ENCODE data around the gene PIK3IP1. TPM values are rescaled to one million over a fixed set of nuclear protein-coding genes. Genes with fewer than 3 reads are reported as not detected.

Gene PIK3IP1
- total and polyA plus RNA-seq, 9 of the 15 experiments (the other 6 are each of a cell fraction or from before 2014, with no cell fraction given): 0.11 to 1.3 (median 0.77) TPM

- TF ChIP-seq NCOA4 (IDR thresholded peaks at IDR 0.05; ENCODE audit: partially characterized antibody) (no peak), CSDE1 (IDR thresholded peaks at IDR 0.05) (no peak), GABPB2 (CRISPR knock-in tag; conservative IDR thresholded peaks at IDR 0.05) (no peak), TAF1 (IDR thresholded peaks at IDR 0.05; ENCODE audit: control insufficient read depth, extremely low read depth, insufficient read depth, low read length, severe bottlenecking) (peak; percentile 21), RAD21 (CRISPR knock-in tag; conservative IDR thresholded peaks at IDR 0.05 in 1 of 2, IDR thresholded peaks at IDR 0.05 in 1 of 2) (no peak), ATF7 (IDR thresholded peaks at IDR 0.05) (peak; percentile 98), ZNF785 (CRISPR knock-in tag; IDR thresholded peaks at IDR 0.05) (no peak), ELF4 (CRISPR knock-in tag; IDR thresholded peaks at IDR 0.05) (no peak), ZBTB12 (CRISPR knock-in tag; IDR thresholded peaks at IDR 0.05) (no peak), ETV5 (CRISPR knock-in tag; IDR thresholded peaks at IDR 0.05; ENCODE audit: low read depth) (peak; percentile 78), ZNF75A (CRISPR knock-in tag; IDR thresholded peaks at IDR 0.05) (no peak), HLTF (IDR thresholded peaks at IDR 0.05) (no peak), FOXA1 (IDR thresholded peaks at IDR 0.05; ENCODE audit: borderline replicate concordance) (no peak), PPARD (CRISPR knock-in tag; IDR thresholded peaks at IDR 0.05) (no peak), ZC3H8 (IDR thresholded peaks at IDR 0.05) (no peak), ZNF217 (CRISPR knock-in tag; IDR thresholded peaks at IDR 0.05) (no peak), YY1 (IDR thresholded peaks at IDR 0.05; ENCODE audit: borderline replicate concordance in 1 of 3, control insufficient read depth in 1 of 3, extremely low read depth in 1 of 3, insufficient read depth in 3 of 3, insufficient read length in 1 of 3, insufficient replicate concordance in 2 of 3, low read depth in 1 of 3, low read length in 2 of 3) (peak in 2 of 3 experiments; percentile 16 to 56), KDM2B (CRISPR knock-in tag; IDR thresholded peaks at IDR 0.05) (no peak), ZNF23 (CRISPR knock-in tag; IDR thresholded peaks at IDR 0.05) (no peak), TARDBP (IDR thresholded peaks at IDR 0.05) (peak; percentile 39; the same call in 1 of the 2 replicates), BCOR (IDR thresholded peaks at IDR 0.05) (0 out of 2 replicates have a peak, but pooled peaks have one; percentile 22), ZFP36 (IDR thresholded peaks at IDR 0.05; ENCODE audit: low read depth, low read length, partially characterized antibody) (no peak), JUNB (CRISPR knock-in tag; conservative IDR thresholded peaks at IDR 0.05) (no peak), FOXJ3 (CRISPR knock-in tag; IDR thresholded peaks at IDR 0.05) (no peak), ZNF511 (CRISPR knock-in tag; IDR thresholded peaks at IDR 0.05) (0 out of 2 replicates have a peak, but pooled peaks have one; percentile 71), ZNF12 (CRISPR knock-in tag; IDR thresholded peaks at IDR 0.05) (no peak)
- TF ChIP-seq, protein P1, sequence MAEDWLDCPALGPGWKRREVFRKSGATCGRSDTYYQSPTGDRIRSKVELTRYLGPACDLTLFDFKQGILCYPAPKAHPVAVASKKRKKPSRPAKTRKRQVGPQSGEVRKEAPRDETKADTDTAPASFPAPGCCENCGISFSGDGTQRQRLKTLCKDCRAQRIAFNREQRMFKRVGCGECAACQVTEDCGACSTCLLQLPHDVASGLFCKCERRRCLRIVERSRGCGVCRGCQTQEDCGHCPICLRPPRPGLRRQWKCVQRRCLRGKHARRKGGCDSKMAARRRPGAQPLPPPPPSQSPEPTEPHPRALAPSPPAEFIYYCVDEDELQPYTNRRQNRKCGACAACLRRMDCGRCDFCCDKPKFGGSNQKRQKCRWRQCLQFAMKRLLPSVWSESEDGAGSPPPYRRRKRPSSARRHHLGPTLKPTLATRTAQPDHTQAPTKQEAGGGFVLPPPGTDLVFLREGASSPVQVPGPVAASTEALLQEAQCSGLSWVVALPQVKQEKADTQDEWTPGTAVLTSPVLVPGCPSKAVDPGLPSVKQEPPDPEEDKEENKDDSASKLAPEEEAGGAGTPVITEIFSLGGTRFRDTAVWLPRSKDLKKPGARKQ (CRISPR knock-in tag; IDR thresholded peaks at IDR 0.05): no peak
Measured at GRCh38 chr22:31290494-31291471, 1.5 kb downstream of the PIK3IP1 start (continued).
